Loucy (cell line): Measurements from ENCODE around the gene STARD8.

ENCODE experiments used
- H2AFZ ChIP-seq: fragments of 200-600 bp; sonication (generic); 2 replicates; pipeline ENCODE4 v1.6.0; 2016; ENCODE audit warnings: antibody characterized with exemption, mild to moderate bottlenecking, low read length, moderate library complexity
- H3F3A ChIP-seq: fragments of 200-600 bp; 2 replicates; pipeline ENCODE4 v1.6.0; 2016; ENCODE audit warnings: antibody characterized with exemption, low read depth, mild to moderate bottlenecking
- H3K27me3 ChIP-seq: fragments of 200-600 bp; sonication (generic); 2 replicates; pipeline ENCODE4 v1.6.1; 2014; ENCODE audit warnings: low read length, mild to moderate bottlenecking; ENCODE audit not compliant: insufficient read depth, poor library complexity, severe bottlenecking
- H3K36me3 ChIP-seq: fragments of 200-600 bp; sonication (generic); 2 replicates; pipeline ENCODE4 v1.6.1; 2016; ENCODE audit warnings: low read length; ENCODE audit not compliant: insufficient read depth
- H3K4me1 ChIP-seq: fragments of 200-600 bp; sonication (generic); 2 replicates; pipeline ENCODE4 v1.5.1; 2014; ENCODE audit warnings: low read length, mild to moderate bottlenecking; ENCODE audit not compliant: insufficient read depth, poor library complexity, severe bottlenecking
- H3K4me2 ChIP-seq: fragments of 200-600 bp; sonication (generic); 2 replicates; pipeline ENCODE4 v1.6.0; 2014; ENCODE audit warnings: antibody characterized with exemption, low read length, low read depth, mild to moderate bottlenecking; ENCODE audit not compliant: poor library complexity, severe bottlenecking
- H3K4me3 ChIP-seq: fragments of 200-600 bp; sonication (generic); 2 replicates; pipeline ENCODE4 v1.5.1; 2014; ENCODE audit warnings: low read length, mild to moderate bottlenecking, mixed read lengths; ENCODE audit not compliant: poor library complexity, severe bottlenecking
- H3K79me2 ChIP-seq: fragments of 200-600 bp; sonication (generic); 2 replicates; pipeline ENCODE4 v1.6.1; 2014; ENCODE audit warnings: low read length; ENCODE audit not compliant: insufficient read depth
- H3K9ac ChIP-seq: fragments of 200-600 bp; sonication (generic); 2 replicates; pipeline ENCODE4 v1.6.0; 2014; ENCODE audit warnings: mild to moderate bottlenecking, low read depth, low read length, moderate library complexity; ENCODE audit not compliant: poor library complexity, severe bottlenecking
- H3K9me2 ChIP-seq: fragments of 200-600 bp; sonication (generic); replicated peaks from 2 replicates; pipeline ENCODE4 v1.6.1; 2016; ENCODE audit warnings: low read depth, low read length, mixed read lengths
- H3K9me3 ChIP-seq: fragments of 200-600 bp; sonication (generic); 2 replicates; pipeline ENCODE4 v1.6.1; 2014; ENCODE audit warnings: mild to moderate bottlenecking, antibody characterized with exemption, low read length, low read depth; ENCODE audit not compliant: insufficient read depth
- H4K20me1 ChIP-seq: fragments of 200-600 bp; sonication (generic); 2 replicates; pipeline ENCODE4 v1.6.0; 2014; ENCODE audit warnings: antibody characterized with exemption, low read length, mild to moderate bottlenecking; ENCODE audit not compliant: insufficient read depth, poor library complexity, severe bottlenecking
- CTCF ChIP-seq: fragments of 200-600 bp; sonication (generic); conservative IDR thresholded peaks from 2 replicates; pipeline ENCODE4 v1.5.1; 2014; ENCODE audit warnings: mild to moderate bottlenecking, antibody characterized with exemption, low read length
- EZH2phosphoT487 ChIP-seq: fragments of 200-600 bp; IDR thresholded peaks from 2 replicates; pipeline ENCODE4 v1.6.1; 2018; ENCODE audit warnings: antibody characterized with exemption, mild to moderate bottlenecking, moderate library complexity, borderline replicate concordance

STARD8 gene

DNA sequence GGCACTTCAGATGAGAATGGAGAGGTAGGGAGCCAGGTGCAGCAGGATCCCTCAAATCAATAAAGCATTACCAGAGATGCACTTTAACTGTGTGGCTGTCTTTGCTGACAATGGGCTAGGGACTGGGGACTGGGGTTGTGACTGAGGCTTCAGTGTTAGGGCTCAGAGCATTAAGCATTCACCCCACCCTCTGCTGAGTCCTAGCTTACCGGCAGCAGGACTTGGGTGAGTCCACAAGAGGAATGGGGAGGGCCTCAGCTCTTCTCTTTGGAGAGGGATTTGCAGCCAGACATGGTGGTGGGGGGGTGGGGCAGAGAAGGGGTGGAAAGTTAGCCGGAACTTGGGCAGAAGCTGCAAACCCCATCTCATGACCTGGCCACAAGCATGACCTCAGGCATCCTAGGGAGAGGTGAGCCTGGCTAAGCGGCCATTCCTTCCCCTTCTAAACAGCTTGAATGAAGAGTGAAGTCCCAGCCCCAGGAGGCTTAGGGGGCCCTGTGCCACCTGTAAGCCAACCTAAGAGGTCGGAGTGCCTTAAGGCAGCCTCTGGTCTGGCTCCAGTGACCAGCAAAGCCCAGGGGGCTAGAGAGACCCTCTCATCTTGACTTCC lies 78.4 kb downstream of the STARD8 start:
- Histone ChIP-seq H3K9ac (no peak overlapping the region), H3K4me2 (no peak overlapping the region), H3K4me1 (no peaks in the 10 kb centered on the region), H2AFZ (no peak overlapping the region), H3K9me3 (no peaks in the 10 kb centered on the region), H3K36me3 (no peaks in the 10 kb centered on the region), H3K27me3 (no peaks in the 10 kb centered on the region), H3F3A (no peaks in the 10 kb centered on the region), H4K20me1 (no peaks in the 10 kb centered on the region), H3K4me3 (no peak overlapping the region), H3K79me2 (no peaks in the 10 kb centered on the region), H3K9me2 (no peaks in the 10 kb centered on the region)
- no peak for TF ChIP-seq EZH2phosphoT487
- TF ChIP-seq CTCF, result no peak

DNA sequence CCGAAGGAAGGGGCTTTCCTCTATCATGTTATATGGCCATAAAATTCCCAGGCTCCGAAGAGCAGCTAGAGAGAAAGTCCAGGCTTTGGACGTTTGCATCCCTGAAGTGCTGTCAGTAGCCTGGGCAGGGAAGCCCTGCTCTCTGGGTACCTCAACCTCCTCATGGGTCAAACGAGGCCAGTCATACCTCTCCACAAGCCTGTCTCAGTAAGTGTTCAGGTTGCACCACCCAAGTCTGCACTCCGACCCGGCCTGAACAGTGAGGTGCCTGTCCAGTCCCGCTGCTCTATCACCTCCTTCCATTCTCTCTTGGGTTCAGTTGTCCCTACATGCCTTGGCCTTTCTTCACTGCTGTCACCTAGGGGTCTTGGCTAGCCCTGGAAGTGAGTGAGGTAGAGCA lies 78.9 kb downstream of the STARD8 start:
- no peak overlapping the region for H3K9ac ChIP-seq
- H3K79me2 ChIP-seq, result no peaks in the 10 kb centered on the region
- H3K4me3 ChIP-seq, result no peak overlapping the region
- H4K20me1 ChIP-seq, result no peaks in the 10 kb centered on the region
- no peaks in the 10 kb centered on the region for H3K9me3 ChIP-seq
- no peak overlapping the region for H2AFZ ChIP-seq
- TF ChIP-seq EZH2phosphoT487, result no peak
- no peaks in the 10 kb centered on the region for H3K27me3 ChIP-seq
- H3K4me1 ChIP-seq, result no peaks in the 10 kb centered on the region
- H3K9me2 ChIP-seq, result no peaks in the 10 kb centered on the region
- no peaks in the 10 kb centered on the region for H3K36me3 ChIP-seq
- H3F3A ChIP-seq, result no peaks in the 10 kb centered on the region
- no peak overlapping the region for H3K4me2 ChIP-seq

DNA sequence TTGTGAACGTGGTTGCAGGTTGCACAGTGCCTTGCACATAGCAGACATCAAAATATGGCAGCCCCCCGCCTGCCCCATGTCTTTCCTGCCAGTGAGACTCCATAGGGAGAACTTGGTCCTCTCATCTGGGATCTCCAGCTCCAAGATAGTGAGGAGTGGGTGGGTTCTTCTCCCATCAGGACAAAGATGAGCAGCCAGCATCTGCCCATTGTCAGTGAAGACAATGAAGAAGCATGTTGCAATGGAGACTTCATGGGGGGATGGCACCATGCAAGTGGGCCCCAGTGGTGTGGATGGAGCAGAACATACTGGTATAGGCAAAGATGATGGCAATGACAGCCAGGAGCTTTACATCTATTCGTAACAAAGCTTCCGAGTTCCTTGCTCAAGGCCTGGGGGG lies 80.2 kb downstream of the STARD8 start:
- Histone ChIP-seq H3K9me2 (no peaks in the 10 kb centered on the region), H3K4me2 (no peak overlapping the region), H3K4me3 (no peak overlapping the region), H3F3A (no peaks in the 10 kb centered on the region), H2AFZ (no peak overlapping the region), H3K27me3 (no peaks in the 10 kb centered on the region), H3K36me3 (no peaks in the 10 kb centered on the region), H3K79me2 (no peaks in the 10 kb centered on the region), H3K4me1 (no peaks in the 10 kb centered on the region), H3K9ac (no peak overlapping the region), H4K20me1 (no peaks in the 10 kb centered on the region), H3K9me3 (no peaks in the 10 kb centered on the region)
- no peak for TF ChIP-seq CTCF
- TF ChIP-seq EZH2phosphoT487, result no peak

DNA sequence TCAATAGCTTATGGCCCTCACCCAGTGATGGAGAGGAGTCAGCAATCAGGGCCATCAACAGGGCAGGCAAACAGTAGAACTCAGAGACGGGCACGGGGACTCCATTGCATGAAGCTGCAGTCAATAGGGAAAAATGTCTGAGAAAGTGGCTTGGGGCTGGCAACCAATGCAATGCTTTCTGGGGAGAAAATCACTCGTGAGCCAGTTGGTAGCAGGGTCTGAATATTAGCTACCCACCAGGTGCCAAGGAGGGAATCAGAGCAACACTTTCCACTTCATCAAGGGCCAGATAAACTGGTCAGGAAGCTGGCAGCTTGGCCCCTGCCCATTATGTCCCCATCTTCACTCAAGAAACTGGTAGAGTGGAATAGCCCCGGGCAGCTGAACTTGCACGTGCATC lies 80.7 kb downstream of the STARD8 start:
- no peaks in the 10 kb centered on the region for H3K9me3 ChIP-seq
- H3K36me3 ChIP-seq, result no peaks in the 10 kb centered on the region
- no peak overlapping the region for H3K4me2 ChIP-seq
- TF ChIP-seq CTCF (no peak), EZH2phosphoT487 (no peak)
- no peaks in the 10 kb centered on the region for H3K4me1 ChIP-seq
- H3K4me3 ChIP-seq, result no peak overlapping the region
- no peaks in the 10 kb centered on the region for H3K27me3 ChIP-seq
- H3K79me2 ChIP-seq, result no peaks in the 10 kb centered on the region
- H3K9ac ChIP-seq, result no peak overlapping the region
- no peaks in the 10 kb centered on the region for H3K9me2 ChIP-seq
- no peak overlapping the region for H2AFZ ChIP-seq
- H3F3A ChIP-seq, result no peaks in the 10 kb centered on the region
- H4K20me1 ChIP-seq, result no peaks in the 10 kb centered on the region
